Heart right ventricle (tissue), 16 donors: ENCODE results near the gene NRDC. TPM values are rescaled to one million over a fixed set of nuclear protein-coding genes. Genes with fewer than 3 reads are reported as not detected.
A peak's percentile ranks its signal among the peaks of the same experiment; 100 is the strongest.
"Not testable (repeated sequence)": the region's sequence is repeated elsewhere in the genome, so short reads cannot be mapped to it uniquely, and the experiment has no call there.

Experiments used
- ATAC-seq, 8 donors: fragments of 200-7000 bp; cut with Tn5 transposase; one replicate each; pipeline ENCODE4 v1.9.1; 2020; ENCODE audit warnings: mild to moderate bottlenecking in 8 of 8, moderate library complexity in 8 of 8, moderate number of reproducible peaks in 1 of 8
- DNase-seq, 2 donors: peaks; one replicate each; pipeline ENCODE4 v3.0.0-alpha.2; 2020
- H3K27ac ChIP-seq, 10 donors: fragments of 200-600 bp; sonication (generic) in 2 of 10; one replicate each; pipeline versions ENCODE4 v1.5.0 to v1.8.0; 2020 to 2022; ENCODE audit warnings: mild to moderate bottlenecking in 3 of 10
- H3K27me3 ChIP-seq, 7 donors: fragments of 200-600 bp; one replicate each; pipeline ENCODE4 v1.8.0; 2021 to 2022; ENCODE audit warnings: mild to moderate bottlenecking in 2 of 7
- H3K36me3 ChIP-seq, 9 donors: fragments of 200-600 bp; sonication (generic) in 1 of 9; one replicate each; pipeline versions ENCODE4 v1.5.0 to v1.8.0; 2020 to 2022; ENCODE audit warnings: mild to moderate bottlenecking in 2 of 9
- H3K4me1 ChIP-seq, 9 donors: fragments of 200-600 bp; sonication (generic) in 1 of 9; one replicate each; pipeline versions ENCODE4 v1.5.0 to v1.8.0; 2020 to 2022; ENCODE audit warnings: mild to moderate bottlenecking in 4 of 9
- H3K4me3 ChIP-seq, 10 donors: fragments of 200-600 bp; sonication (generic) in 2 of 10; one replicate each; pipeline versions ENCODE4 v1.5.0 to v1.8.0; 2020 to 2022; ENCODE audit warnings: mild to moderate bottlenecking in 7 of 10, moderate library complexity in 2 of 10
- H3K9me3 ChIP-seq, 11 donors: fragments of 200-600 bp in 10 of 11; sonication (generic) in 2 of 11; one replicate each; pipeline versions ENCODE4 v1.5.0 to v1.8.0; 2013 to 2022; ENCODE audit warnings: mild to moderate bottlenecking in 2 of 11, control low read depth in 1 of 11, moderate library complexity in 1 of 11
- WGBS, 2 donors: extraction: QIAGEN DNeasy Blood & Tissue Kit; methylation state at CpG; one replicate each; pipeline ENCODE4 v1.1.7; 2013; ENCODE audit warnings: inconsistent platforms in 1 of 2; 5-methylcytosine and 5-hydroxymethylcytosine counted together
- intact Hi-C, 10 donors: fragments of 100-400 bp; cut with DNase I; formaldehyde crosslinking; loops; one replicate each; pipeline versions ENCODE4 v1.11.1 to v1.14.2; 2022
- polyA plus RNA-seq, 2 donors: library from polyadenylated mRNA; stranded (reverse); fragments of 200-250 nt; gene quantifications; one replicate each; pipeline ENCODE4 v1.2.3, GENCODE V29; 2013
- total RNA-seq, 10 donors: library from RNA; stranded (reverse); fragmentation: NEBNext Ultra II Directional in 3 of 10; extraction: Animal tissue kit (Norgen Biotek cat#: 25700) in 3 of 10; gene quantifications; one replicate each; pipeline versions ENCODE4 v1.2.1 to v1.2.4, GENCODE V29; 2021 to 2023
- TF ChIP-seq, protein P1 (sequence below), 9 donors: fragments of 200-600 bp; sonication (generic) in 2 of 9; IDR thresholded peaks; one replicate each; pipeline versions ENCODE4 v1.5.0 to v1.8.0; 2021 to 2022; ENCODE audit warnings: antibody characterized with exemption in 9 of 9, mild to moderate bottlenecking in 5 of 9, moderate library complexity in 1 of 9
- donor health status: Arrhythmogenic right ventricular cardiomyopathy.
- donor health status: ischemic (EF 13 %, LVEDD 7.1; RV severe dilation, severe dysfunction).
- donor health status: healthy with polysubstance abuse.
- donor health status: DM: no; HTN: yes; CAD: no.
- donor health status: DM: no; HTN: no; CAD: no.
- donor health status: ischemic (EF 25% LVEDD 6.9; RV normal size, moderate dysfunction).
- donor health status: ischemic (EF 25% LVEDD 5.7; RV mildly dilated, moderate dysfunction).
- donor health status: healthy.
- donor health status: DM: yes; HTN: yes; CAD: no.
- donor health status: Ischemic cardiomyopathy.
- donor health status: ischemic (EF 35%, LVEDD 5.7; RV mildly dilated, moderate dysfunction).
- donor health status: nonischemic (EF 11% LVEDD 7.7; RV severe dilation, severe dysfunction).
- donor health status: DM: yes; HTN: yes; CAD: no.
- donor health status: PGD.
- donor health status: ischemic (EF 29% LVEDD 5.4; RV normal size, mild dysfunction).
- donor health status: nonischemic (EF 23%, LVEDD 6.1; RV moderate dilation, normal function).

NRDC gene
- total and polyA plus RNA-seq, 12 donors = 77.8 to 228 (median 135) TPM

DNA sequence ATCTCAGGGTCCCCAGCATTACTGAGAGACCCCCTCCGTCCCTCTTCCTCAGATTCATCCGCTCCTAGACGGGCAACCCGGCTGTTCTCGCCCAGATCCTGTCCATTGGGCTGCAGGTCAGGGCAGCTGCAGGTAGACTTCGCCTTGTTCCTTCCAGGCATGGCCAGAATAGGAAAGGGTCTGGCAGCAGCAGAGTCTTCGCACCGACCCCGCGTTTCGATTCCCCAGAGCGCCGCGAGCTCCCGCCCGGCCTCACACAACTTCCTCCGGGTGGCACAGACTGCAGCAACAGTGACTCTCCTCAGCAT, 265 bp downstream of the NRDC start:
- DNase-seq (peak in 1 of 2 donors; percentile 10), ATAC-seq (peak in 5 of 8 donors; percentile 6 to 55 (median 20))
- TF ChIP-seq, protein P1, sequence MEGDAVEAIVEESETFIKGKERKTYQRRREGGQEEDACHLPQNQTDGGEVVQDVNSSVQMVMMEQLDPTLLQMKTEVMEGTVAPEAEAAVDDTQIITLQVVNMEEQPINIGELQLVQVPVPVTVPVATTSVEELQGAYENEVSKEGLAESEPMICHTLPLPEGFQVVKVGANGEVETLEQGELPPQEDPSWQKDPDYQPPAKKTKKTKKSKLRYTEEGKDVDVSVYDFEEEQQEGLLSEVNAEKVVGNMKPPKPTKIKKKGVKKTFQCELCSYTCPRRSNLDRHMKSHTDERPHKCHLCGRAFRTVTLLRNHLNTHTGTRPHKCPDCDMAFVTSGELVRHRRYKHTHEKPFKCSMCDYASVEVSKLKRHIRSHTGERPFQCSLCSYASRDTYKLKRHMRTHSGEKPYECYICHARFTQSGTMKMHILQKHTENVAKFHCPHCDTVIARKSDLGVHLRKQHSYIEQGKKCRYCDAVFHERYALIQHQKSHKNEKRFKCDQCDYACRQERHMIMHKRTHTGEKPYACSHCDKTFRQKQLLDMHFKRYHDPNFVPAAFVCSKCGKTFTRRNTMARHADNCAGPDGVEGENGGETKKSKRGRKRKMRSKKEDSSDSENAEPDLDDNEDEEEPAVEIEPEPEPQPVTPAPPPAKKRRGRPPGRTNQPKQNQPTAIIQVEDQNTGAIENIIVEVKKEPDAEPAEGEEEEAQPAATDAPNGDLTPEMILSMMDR (IDR thresholded peaks at IDR 0.05) = no peak
- Histone ChIP-seq H3K36me3 (peaks cover 0 to 11% (median 0%) of the 10 kb centered on the region in 9 donors), H3K4me1 (peaks cover 3 to 52% (median 39%) of the 10 kb centered on the region in 9 donors), H3K27ac (peak overlapping the region; percentile 91 to 99 (median 95)), H3K9me3 (no peaks in the 10 kb centered on the region), H3K4me3 (peak overlapping the region; percentile 70 to 98 (median 82)), H3K27me3 (peaks cover 0 to 15% (median 8%) of the 10 kb centered on the region in 7 donors)
- 0% methylated on average over 16 to 17 of the region's 17 CpGs for WGBS, 2 donors
- intact Hi-C loops = loop anchor here in 2 of 10 donors (5.0 kb wide), 2 partner anchors 179 to 916 kb away; partner anchors contain the start of genes BTF3L4 (in 1 of the 2), FAF1 (in 1 of the 2) and TXNDC12 (in 1 of the 2)

DNA sequence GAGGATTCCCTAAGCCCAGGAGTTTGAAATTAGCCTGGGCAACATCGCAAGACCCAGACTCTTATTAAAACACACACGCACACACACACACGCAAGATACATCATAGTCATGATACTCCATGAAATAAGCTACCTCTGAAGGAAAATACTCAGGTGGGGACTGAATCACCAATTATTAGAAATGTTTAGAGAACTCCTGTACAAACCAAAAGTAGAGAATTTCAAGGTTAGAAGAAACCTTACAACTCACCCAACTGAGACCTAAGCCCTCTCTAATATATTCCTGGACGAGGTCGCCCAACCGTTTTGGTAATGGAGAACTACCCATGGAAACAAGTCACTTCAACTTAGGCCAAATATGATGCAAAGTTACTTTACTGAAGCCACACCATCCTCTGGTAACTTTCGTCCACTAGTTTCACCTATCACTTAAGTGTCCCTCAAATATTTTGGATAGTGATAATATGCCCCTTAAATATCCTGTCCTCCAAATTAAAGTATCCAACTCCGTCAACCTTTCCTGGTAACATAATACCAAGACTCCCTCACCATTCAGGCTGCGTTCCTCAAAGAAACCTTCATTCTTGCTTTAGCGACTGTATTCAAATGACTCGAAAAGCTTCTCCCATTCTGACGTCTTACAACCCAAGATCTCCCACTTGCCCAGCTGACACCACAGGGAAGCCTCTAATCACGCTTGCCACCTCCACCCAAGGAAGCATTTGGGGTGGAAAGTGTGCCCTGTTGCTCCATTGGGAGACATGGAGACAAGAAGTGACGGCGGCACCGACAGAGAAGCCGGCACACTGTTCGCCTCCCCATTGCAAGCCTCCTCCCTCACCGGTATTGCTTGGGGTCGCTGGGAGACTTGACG, 856 bp downstream of the NRDC start:
- Histone ChIP-seq H3K4me1 (peaks cover 3 to 58% (median 41%) of the 10 kb centered on the region in 9 donors), H3K27ac (peak overlapping the region; percentile 91 to 99 (median 95)), H3K9me3 (no peaks in the 10 kb centered on the region), H3K4me3 (peak overlapping the region; percentile 70 to 98 (median 82)), H3K36me3 (peaks cover 0 to 16% (median 0%) of the 10 kb centered on the region in 9 donors), H3K27me3 (peaks cover 0 to 9% (median 3%) of the 10 kb centered on the region in 7 donors)
- 12 to 13% methylated on average over 21 of the region's 21 CpGs for WGBS, 2 donors
- TF ChIP-seq, protein P1 (IDR thresholded peaks at IDR 0.05) = no peak
- ATAC-seq (peak in 4 of 8 donors; percentile 3 to 7 (median 5)), DNase-seq (no peak)
- intact Hi-C loops = loop anchor here in 2 of 10 donors (5.0 kb wide), 2 partner anchors 180 to 915 kb away; partner anchors contain the start of genes BTF3L4 (in 1 of the 2), FAF1 (in 1 of the 2) and TXNDC12 (in 1 of the 2)

DNA sequence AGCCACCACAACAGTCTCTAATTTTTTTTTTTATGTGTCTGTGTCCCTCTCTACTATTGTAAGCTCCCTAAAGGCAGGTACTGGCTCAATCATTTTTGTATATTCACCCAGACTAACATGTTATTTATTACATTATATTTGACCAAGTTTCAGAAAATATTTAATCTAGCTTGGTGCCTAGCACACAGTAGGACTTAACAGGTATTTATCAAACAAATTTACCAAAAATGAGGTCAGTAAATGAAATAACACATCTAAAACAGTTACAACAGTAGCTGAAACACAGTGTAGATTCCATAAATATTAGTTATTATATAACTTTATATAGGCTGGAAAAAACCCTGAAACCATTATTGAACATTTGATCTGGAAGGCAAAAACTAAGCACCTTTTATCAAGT, 2.7 kb downstream of the NRDC start:
- no peak for ATAC-seq
- intact Hi-C loops = loop anchor here in 2 of 10 donors (5.0 kb wide), 2 partner anchors 181 to 914 kb away; partner anchors contain the start of genes BTF3L4 (in 1 of the 2), FAF1 (in 1 of the 2) and TXNDC12 (in 1 of the 2)
- H3K27ac ChIP-seq = no peak overlapping the region
- H3K4me1 ChIP-seq = peaks cover 3 to 66% (median 48%) of the 10 kb centered on the region in 9 donors
- no peaks in the 10 kb centered on the region for H3K9me3 ChIP-seq
- no peak for DNase-seq
- H3K4me3 ChIP-seq = peak overlapping the region in 1 of 10 donors; percentile 98
- TF ChIP-seq, protein P1 (IDR thresholded peaks at IDR 0.05) = no peak
- no peaks in the 10 kb centered on the region for H3K27me3 ChIP-seq
- H3K36me3 ChIP-seq = peaks cover 0 to 21% (median 0%) of the 10 kb centered on the region in 9 donors

DNA sequence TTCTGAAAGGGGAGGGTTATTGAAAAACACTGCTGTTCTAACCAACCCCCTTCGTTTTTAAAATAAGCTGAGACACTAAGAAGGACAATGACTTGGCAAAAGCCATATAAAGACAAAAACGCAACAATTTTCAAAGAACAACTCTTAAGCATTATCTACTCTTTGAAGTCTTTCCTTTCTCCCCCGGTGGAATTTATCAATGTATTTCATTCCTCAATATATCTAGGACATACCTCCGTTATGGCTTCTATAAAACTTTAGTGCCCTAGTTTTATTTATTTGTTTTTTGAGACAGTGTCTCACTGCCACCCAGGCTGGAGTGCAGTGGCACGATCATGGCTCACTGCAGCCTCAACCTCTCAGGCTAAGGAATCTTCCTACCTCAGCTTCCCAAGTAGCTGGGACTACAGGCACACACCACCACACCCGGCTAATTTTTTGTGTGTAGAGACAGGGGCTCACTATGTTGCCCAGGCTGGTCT, 3.2 kb downstream of the NRDC start:
- Histone ChIP-seq H3K27me3 (no peaks in the 10 kb centered on the region), H3K9me3 (no peaks in the 10 kb centered on the region), H3K4me3 (peak overlapping the region in 1 of 10 donors; percentile 98), H3K36me3 (peaks cover 0 to 21% (median 0%) of the 10 kb centered on the region in 9 donors), H3K4me1 (peaks cover 3 to 69% (median 48%) of the 10 kb centered on the region in 9 donors), H3K27ac (no peak overlapping the region)
- TF ChIP-seq, protein P1 (IDR thresholded peaks at IDR 0.05) = no peak
- 80 to 82% methylated on average over 6 of the region's 6 CpGs for WGBS, 2 donors
- no peak for ATAC-seq
- intact Hi-C loops = loop anchor here in 2 of 10 donors (5.0 kb wide), 2 partner anchors 182 to 913 kb away; partner anchors contain the start of genes BTF3L4 (in 1 of the 2), FAF1 (in 1 of the 2) and TXNDC12 (in 1 of the 2)
- DNase-seq = no peak

DNA sequence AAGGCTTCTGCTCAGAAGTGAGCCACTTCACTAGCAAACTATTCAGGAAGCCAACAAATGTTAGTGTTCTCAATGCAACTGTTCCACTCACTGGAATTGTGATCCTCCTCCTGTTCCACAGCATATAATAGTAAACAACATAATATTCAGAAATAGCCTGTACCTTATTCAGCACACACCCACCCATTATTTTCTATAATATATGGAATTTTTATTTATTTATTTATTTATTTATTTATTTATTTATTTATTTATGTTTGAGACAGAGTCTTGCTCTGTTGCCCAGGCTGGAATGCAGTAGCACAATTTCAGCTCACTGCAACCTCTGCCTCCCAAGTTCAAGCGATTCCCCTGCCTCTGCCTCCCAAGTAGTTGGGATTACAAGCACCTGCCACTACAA, 5.3 kb downstream of the NRDC start:
- H3K4me3 ChIP-seq, intact Hi-C loops, H3K27me3 ChIP-seq, ATAC-seq, H3K9me3 ChIP-seq, H3K27ac ChIP-seq, DNase-seq: not testable (repeated sequence)
- WGBS, 2 donors = 96 to 98% methylated on average over 1 of the region's 1 CpG
- peaks cover 3 to 75% (median 48%) of the 10 kb centered on the region in 9 donors for H3K4me1 ChIP-seq
- peaks cover 0 to 25% (median 0%) of the 10 kb centered on the region in 9 donors for H3K36me3 ChIP-seq
